Testis (tissue), 2 donors: ENCODE data around the gene TPCN1.

ENCODE experiments used
- CTCF ChIP-seq, 3 experiments: fragments of 450-650 bp in 2 of 3; fragments of 200-600 bp in 1 of 3; sonication (generic) in 1 of 3; IDR thresholded peaks; one replicate each; pipeline ENCODE4 v1.5.1; 2016 to 2019; ENCODE audit warnings: antibody characterized with exemption in 3 of 3, mild to moderate bottlenecking in 2 of 3, moderate library complexity in 1 of 3
- POLR2A ChIP-seq: fragments of 450-650 bp; IDR thresholded peaks from one replicate; pipeline ENCODE4 v1.6.1; 2017; ENCODE audit warnings: antibody characterized with exemption, mild to moderate bottlenecking, moderate library complexity

GRCh38 chr12:113200021-113200797, 21.1 kb upstream of the TPCN1 start:
- TF ChIP-seq CTCF (IDR thresholded peaks at IDR 0.05) (no peak), POLR2A (no peak)
